ENCODE data around the gene P3H2. TPM values are rescaled to one million over a fixed set of nuclear protein-coding genes. Genes with fewer than 3 reads are reported as not detected.

The P3H2 gene
- total RNA-seq (2014; rRNA removed; shearing (Covaris generic)): 4.3 and 10.6 TPM in 2 replicates

GRCh38 chr3:190120269-190121060 is at the start of gene P3H2:
TSS of gene P3H2 (minus strand) at chr3:190120897. CDS start at chr3:190120731, 166 bp downstream.

Small RNAs within 50 kb of the gene (small RNA-seq; reads per million reads assigned to genes)
- not detected for gene RNU6-1109P

Other genes starting within 250 kb of the P3H2 start
- 2.0 and 2.2 TPM in 2 replicates for gene CLDN1, start 201.5 kb upstream of the P3H2 start, total RNA-seq (2014; rRNA removed; shearing (Covaris generic))

Data from A375 (cell line).